ENCODE data around the gene ADK.

DNA sequence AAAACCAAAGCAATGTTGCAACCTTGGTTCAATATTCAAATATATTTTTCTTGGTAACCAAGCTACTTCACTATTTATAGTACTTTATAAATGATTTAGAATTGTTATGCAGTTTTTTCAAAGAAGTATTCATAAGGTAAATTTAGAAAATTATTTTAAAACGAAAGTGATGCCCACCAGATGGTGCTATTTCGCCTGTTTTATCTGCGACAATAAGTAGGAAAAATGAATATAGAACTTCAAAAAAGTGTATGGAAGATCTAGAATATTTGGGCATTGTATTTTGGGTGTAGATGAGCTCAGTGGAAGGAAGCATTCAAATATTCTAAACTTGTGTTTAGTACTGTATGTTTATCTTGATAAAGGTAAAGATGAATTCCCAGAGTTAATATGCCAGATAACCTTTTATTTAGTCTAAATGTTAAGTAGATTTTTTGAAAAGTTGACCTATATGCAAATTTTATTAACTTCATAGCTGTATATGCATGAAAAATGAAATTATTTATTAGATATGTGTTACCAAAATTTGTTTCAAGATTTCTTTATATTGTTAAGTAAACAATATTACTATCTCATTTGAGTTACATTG, 93.2 kb downstream of the ADK start:
- TF ChIP-seq CTCF (conservative IDR thresholded peaks at IDR 0.05; ENCODE audit: low read depth in 2 of 2) = peak; percentile 52 to 79
- TF ChIP-seq STAT1 (IDR thresholded peaks at IDR 0.05; ENCODE audit: unreplicated experiment) = no peak
- TF ChIP-seq, protein P1, sequence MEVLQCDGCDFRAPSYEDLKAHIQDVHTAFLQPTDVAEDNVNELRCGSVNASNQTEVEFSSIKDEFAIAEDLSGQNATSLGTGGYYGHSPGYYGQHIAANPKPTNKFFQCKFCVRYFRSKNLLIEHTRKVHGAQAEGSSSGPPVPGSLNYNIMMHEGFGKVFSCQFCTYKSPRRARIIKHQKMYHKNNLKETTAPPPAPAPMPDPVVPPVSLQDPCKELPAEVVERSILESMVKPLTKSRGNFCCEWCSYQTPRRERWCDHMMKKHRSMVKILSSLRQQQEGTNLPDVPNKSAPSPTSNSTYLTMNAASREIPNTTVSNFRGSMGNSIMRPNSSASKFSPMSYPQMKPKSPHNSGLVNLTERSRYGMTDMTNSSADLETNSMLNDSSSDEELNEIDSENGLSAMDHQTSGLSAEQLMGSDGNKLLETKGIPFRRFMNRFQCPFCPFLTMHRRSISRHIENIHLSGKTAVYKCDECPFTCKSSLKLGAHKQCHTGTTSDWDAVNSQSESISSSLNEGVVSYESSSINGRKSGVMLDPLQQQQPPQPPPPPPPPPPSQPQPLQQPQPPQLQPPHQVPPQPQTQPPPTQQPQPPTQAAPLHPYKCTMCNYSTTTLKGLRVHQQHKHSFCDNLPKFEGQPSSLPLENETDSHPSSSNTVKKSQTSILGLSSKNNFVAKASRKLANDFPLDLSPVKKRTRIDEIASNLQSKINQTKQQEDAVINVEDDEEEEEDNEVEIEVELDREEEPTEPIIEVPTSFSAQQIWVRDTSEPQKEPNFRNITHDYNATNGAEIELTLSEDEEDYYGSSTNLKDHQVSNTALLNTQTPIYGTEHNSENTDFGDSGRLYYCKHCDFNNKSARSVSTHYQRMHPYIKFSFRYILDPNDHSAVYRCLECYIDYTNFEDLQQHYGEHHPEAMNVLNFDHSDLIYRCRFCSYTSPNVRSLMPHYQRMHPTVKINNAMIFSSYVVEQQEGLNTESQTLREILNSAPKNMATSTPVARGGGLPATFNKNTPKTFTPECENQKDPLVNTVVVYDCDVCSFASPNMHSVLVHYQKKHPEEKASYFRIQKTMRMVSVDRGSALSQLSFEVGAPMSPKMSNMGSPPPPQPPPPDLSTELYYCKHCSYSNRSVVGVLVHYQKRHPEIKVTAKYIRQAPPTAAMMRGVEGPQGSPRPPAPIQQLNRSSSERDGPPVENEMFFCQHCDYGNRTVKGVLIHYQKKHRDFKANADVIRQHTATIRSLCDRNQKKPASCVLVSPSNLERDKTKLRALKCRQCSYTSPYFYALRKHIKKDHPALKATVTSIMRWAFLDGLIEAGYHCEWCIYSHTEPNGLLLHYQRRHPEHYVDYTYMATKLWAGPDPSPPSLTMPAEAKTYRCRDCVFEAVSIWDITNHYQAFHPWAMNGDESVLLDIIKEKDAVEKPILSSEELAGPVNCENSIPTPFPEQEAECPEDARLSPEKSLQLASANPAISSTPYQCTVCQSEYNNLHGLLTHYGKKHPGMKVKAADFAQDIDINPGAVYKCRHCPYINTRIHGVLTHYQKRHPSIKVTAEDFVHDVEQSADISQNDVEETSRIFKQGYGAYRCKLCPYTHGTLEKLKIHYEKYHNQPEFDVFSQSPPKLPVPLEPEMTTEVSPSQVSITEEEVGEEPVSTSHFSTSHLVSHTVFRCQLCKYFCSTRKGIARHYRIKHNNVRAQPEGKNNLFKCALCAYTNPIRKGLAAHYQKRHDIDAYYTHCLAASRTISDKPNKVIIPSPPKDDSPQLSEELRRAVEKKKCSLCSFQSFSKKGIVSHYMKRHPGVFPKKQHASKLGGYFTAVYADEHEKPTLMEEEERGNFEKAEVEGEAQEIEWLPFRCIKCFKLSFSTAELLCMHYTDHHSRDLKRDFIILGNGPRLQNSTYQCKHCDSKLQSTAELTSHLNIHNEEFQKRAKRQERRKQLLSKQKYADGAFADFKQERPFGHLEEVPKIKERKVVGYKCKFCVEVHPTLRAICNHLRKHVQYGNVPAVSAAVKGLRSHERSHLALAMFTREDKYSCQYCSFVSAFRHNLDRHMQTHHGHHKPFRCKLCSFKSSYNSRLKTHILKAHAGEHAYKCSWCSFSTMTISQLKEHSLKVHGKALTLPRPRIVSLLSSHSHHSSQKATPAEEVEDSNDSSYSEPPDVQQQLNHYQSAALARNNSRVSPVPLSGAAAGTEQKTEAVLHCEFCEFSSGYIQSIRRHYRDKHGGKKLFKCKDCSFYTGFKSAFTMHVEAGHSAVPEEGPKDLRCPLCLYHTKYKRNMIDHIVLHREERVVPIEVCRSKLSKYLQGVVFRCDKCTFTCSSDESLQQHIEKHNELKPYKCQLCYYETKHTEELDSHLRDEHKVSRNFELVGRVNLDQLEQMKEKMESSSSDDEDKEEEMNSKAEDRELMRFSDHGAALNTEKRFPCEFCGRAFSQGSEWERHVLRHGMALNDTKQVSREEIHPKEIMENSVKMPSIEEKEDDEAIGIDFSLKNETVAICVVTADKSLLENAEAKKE (CRISPR knock-in tag; IDR thresholded peaks at IDR 0.05) = no peak
- no peak for TF ChIP-seq EZH2 (IDR thresholded peaks at IDR 0.05; ENCODE audit: low read depth, unreplicated experiment)
